HEK293T (cell line): ENCODE results near the gene PGD.

Experiments
- CTCF ChIA-PET: fragments of 350-600 bp; formaldehyde crosslinking; extraction: SDS; loops from one replicate; lab custom pipeline; 2021; ENCODE audit warnings: antibody characterized with exemption, inconsistent platforms; lab: Yijun Ruan, JAX
- POLR2A ChIA-PET: fragments of 350-600 bp; formaldehyde crosslinking; extraction: SDS; loops from one replicate; lab custom pipeline; 2020; ENCODE audit warnings: antibody characterized with exemption, inconsistent platforms; lab: Yijun Ruan, JAX
- DNase-seq: peaks from one replicate; pipeline ENCODE4 v3.0.0; 2012; ENCODE audit warnings: mixed read lengths; ENCODE audit errors: extremely low spot score
- ARNT ChIP-seq: fragments of 450-650 bp; IDR thresholded peaks from 2 replicates; pipeline ENCODE4 v1.6.1; 2017; ENCODE audit warnings: mild to moderate bottlenecking
- BHLHE40 ChIP-seq: fragments of 450-650 bp; IDR thresholded peaks from 2 replicates; pipeline ENCODE4 v1.6.1; 2016; ENCODE audit warnings: mild to moderate bottlenecking, moderate library complexity, borderline replicate concordance
- CTBP1 ChIP-seq: fragments of 450-650 bp; IDR thresholded peaks from 2 replicates; pipeline ENCODE4 v1.6.1; 2016; ENCODE audit warnings: borderline replicate concordance
- ELF4 ChIP-seq: fragments of 450-650 bp; IDR thresholded peaks from 2 replicates; pipeline ENCODE4 v1.6.1; 2017; ENCODE audit warnings: antibody characterized with exemption
- FOXA1 ChIP-seq: fragments of 450-650 bp; IDR thresholded peaks from 2 replicates; pipeline ENCODE4 v1.6.1; 2016; ENCODE audit warnings: mild to moderate bottlenecking
- FOXK2 ChIP-seq: fragments of 450-650 bp; IDR thresholded peaks from 2 replicates; pipeline ENCODE4 v1.6.1; 2016; ENCODE audit warnings: mild to moderate bottlenecking
- FOXM1 ChIP-seq: fragments of 450-650 bp; IDR thresholded peaks from 2 replicates; pipeline ENCODE4 v1.6.1; 2017; ENCODE audit warnings: mild to moderate bottlenecking, borderline replicate concordance
- HDGF ChIP-seq: fragments of 450-650 bp; IDR thresholded peaks from 2 replicates; pipeline ENCODE4 v1.6.1; 2017; ENCODE audit warnings: antibody characterized with exemption, borderline replicate concordance
- L3MBTL2 ChIP-seq: fragments of 450-650 bp; conservative IDR thresholded peaks from 2 replicates; pipeline ENCODE4 v1.6.1; 2016; ENCODE audit warnings: mild to moderate bottlenecking
- LEF1 ChIP-seq: fragments of 450-650 bp; IDR thresholded peaks from 2 replicates; pipeline ENCODE4 v1.6.1; 2017; ENCODE audit warnings: mild to moderate bottlenecking, borderline replicate concordance
- NFRKB ChIP-seq: fragments of 450-650 bp; IDR thresholded peaks from 2 replicates; pipeline ENCODE4 v1.6.1; 2016; ENCODE audit warnings: mild to moderate bottlenecking, moderate library complexity
- SP1 ChIP-seq: fragments of 450-650 bp; IDR thresholded peaks from 2 replicates; pipeline ENCODE4 v1.6.1; 2017
- SUZ12 ChIP-seq: fragments of 450-650 bp; IDR thresholded peaks from 2 replicates; pipeline ENCODE4 v1.6.1; 2016; ENCODE audit warnings: mild to moderate bottlenecking
- TARDBP ChIP-seq: fragments of 450-650 bp; IDR thresholded peaks from 2 replicates; pipeline ENCODE4 v1.6.1; 2016
- ZNF384 ChIP-seq: fragments of 450-650 bp; IDR thresholded peaks from 2 replicates; pipeline ENCODE4 v1.6.1; 2016
- TF ChIP-seq, protein P1 (sequence below): fragments of 450-650 bp; IDR thresholded peaks from 2 replicates; pipeline ENCODE4 v1.6.1; 2016

PGD gene

DNA sequence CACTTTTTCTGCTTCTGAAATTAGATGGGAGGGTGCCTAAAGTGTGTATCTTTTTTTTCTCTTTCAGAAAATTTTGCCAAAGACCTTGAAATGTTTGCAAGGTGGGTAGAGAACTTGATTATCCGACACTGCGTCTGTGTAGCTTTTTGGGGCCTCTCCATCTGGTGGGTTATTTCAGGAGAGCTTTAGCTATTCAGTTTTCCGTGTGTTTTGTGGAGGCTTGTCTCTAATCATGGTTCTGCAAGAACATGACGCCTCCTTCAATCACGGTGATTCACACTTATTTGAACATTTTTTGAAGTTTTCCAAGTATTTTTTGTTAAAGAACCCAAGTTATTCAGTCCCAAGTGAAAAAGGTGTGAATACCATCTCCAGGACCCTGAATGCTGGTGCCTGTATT is 35.7 kb downstream of the PGD start:
- TF ChIP-seq FOXA1 = no peak
- TF ChIP-seq SP1 = no peak
- TF ChIP-seq HDGF = no peak
- TF ChIP-seq SUZ12 = no peak
- no peak for TF ChIP-seq CTBP1
- TF ChIP-seq, protein P1, sequence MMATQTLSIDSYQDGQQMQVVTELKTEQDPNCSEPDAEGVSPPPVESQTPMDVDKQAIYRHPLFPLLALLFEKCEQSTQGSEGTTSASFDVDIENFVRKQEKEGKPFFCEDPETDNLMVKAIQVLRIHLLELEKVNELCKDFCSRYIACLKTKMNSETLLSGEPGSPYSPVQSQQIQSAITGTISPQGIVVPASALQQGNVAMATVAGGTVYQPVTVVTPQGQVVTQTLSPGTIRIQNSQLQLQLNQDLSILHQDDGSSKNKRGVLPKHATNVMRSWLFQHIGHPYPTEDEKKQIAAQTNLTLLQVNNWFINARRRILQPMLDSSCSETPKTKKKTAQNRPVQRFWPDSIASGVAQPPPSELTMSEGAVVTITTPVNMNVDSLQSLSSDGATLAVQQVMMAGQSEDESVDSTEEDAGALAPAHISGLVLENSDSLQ = no peak
- TF ChIP-seq BHLHE40 = no peak
- TF ChIP-seq L3MBTL2 = no peak
- no peak for TF ChIP-seq ELF4
- no peak for TF ChIP-seq LEF1
- ChIA-PET POLR2A (no interaction called here), CTCF (interaction anchor here (2.6 kb wide), 1 partner anchor 60 kb away, joined by 9 read pairs; no protein-coding TSS in a partner anchor)
- DNase-seq = no peak

DNA sequence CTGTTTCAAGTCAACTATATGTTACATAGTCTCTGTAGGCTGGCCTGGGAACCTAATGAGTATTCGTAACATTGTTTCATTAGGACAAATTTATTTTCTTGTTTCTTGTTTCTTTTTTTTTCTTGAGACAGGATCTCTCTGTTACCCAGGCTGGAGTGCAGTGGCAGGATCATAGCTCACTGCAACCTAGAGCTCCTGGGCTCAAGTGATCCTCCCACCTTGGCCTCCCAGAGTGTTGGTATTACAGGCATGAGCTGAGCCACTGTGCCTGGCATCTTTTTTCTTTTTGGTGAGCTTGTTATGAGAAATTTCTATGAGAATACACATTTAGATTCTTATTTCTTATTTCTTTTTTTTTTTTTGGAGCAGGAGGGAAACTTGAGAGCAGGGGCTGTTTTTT is 38.2 kb downstream of the PGD start:
- CTCF ChIA-PET = interaction anchor here (0.7 kb wide), 1 partner anchor 1588 kb away, joined by 4 read pairs; no protein-coding TSS in a partner anchor
- no peak for DNase-seq
- POLR2A ChIA-PET = no interaction called here
- TF ChIP-seq LEF1 (no peak), BHLHE40 (no peak), SP1 (no peak), ELF4 (no peak), FOXM1 (no peak), L3MBTL2 (no peak), FOXA1 (no peak), ZNF384 (no peak), TARDBP (no peak), HDGF (no peak), CTBP1 (no peak), SUZ12 (no peak)
- TF ChIP-seq, protein P1 = no peak

DNA sequence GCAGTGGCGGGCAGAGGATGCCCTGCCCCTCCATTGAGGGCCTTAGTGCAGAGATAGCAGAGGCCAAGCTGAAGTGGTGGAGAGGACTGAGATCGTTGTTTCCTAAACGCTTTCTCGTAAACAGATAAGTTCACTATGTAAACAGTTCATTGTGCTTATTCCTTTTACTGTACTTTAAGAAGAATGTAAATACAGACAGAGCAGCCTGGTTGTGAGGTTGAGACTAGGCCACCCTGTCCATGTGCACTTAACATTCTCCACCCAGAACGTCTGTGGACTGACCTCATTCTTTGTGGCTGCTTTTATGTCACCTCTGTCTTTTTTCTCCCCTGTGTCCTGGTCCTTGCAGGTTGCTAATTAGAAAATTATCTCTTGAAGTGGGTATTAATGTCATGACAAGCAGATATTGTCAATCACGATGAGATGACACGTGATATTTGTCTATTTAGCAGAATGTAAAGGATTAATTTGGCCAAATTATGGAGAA is 39.9 kb downstream of the PGD start:
- CTCF ChIA-PET = no interaction called here
- POLR2A ChIA-PET = no interaction called here
- no peak for DNase-seq

DNA sequence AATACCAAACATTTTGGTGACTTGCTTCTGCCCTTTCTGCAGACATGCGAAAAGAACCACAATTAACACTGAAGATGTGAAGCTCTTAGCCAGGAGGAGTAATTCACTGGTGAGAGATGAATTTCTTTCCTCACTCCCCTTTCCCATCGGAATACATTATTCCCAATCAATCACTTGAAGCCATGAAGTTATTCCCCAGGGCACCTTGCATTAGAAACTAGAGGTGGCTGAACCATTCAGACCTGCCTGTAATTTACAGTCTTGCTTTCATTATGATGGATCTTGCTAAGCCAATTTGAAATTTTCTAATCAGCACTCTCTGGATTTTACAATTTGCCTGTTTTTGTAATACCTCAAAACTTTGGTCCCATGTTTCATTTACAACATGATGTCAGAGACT is 41.4 kb downstream of the PGD start:
- CTCF ChIA-PET = interaction anchor here (0.6 kb wide), 1 partner anchor 443 kb away, joined by 3 read pairs; no protein-coding TSS in a partner anchor
- TF ChIP-seq ELF4 = no peak
- TF ChIP-seq NFRKB = no peak
- TF ChIP-seq FOXM1 = no peak
- no peak for TF ChIP-seq ZNF384
- TF ChIP-seq LEF1 = no peak
- POLR2A ChIA-PET = no interaction called here
- DNase-seq = no peak

More for the DNA sequence above, 39.9 kb downstream of the PGD start:
- TF ChIP-seq FOXM1 (no peak), HDGF (no peak), SP1 (no peak), SUZ12 (no peak), FOXK2 (no peak), L3MBTL2 (no peak), CTBP1 (no peak)
- TF ChIP-seq, protein P1 = no peak

DNA sequence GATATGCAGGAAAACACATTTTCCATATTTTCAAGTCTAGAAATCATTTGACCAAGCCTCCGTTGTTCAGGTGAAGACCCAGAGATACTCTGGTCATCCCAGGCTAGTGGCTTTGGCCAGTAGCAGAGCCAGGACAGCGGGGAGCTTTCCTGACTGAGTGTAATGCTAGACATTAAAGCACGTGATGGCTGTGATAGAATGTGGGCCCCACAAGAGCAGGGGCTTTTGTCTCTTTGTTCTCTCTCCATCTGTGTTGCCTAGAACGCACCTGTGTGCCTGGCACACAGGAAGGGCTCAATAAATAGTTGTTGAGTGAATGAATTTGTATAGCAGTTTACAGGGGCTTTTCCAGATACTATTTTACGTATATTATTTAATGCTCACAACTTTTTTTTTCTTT is 41.9 kb downstream of the PGD start:
- ChIA-PET CTCF (no interaction called here), POLR2A (no interaction called here)
- no peak for DNase-seq
- TF ChIP-seq, protein P1 = no peak
- TF ChIP-seq FOXA1 = no peak
- no peak for TF ChIP-seq SUZ12
- no peak for TF ChIP-seq TARDBP
- no peak for TF ChIP-seq CTBP1
- no peak for TF ChIP-seq FOXK2
- TF ChIP-seq ZNF384 = no peak
- TF ChIP-seq L3MBTL2 = no peak

DNA sequence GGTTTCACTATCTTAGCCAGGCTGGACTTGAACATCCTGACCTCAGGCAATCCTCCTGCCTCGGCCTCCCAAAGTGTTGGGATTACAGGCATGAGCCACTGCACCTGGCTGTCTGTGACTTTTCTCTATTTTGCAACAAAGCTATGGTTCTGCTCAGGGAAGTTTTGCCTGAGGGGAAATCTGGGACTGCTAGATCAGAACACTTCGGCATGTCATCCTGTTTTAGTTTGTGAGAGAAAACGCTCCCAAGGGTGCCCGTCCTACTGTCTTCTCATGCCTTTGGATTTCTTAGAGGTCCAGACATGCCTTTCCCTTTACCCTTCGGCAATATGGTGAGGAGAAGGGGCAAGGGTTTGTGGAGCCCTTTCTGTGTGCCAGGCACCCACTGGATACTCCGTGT is 45.4 kb downstream of the PGD start:
- POLR2A ChIA-PET = no interaction called here

More for the DNA sequence above, 45.4 kb downstream of the PGD start:
- no peak for TF ChIP-seq ELF4
- no peak for TF ChIP-seq BHLHE40
- no peak for TF ChIP-seq L3MBTL2
- TF ChIP-seq FOXA1 = no peak
- no peak for TF ChIP-seq ARNT
- TF ChIP-seq FOXK2 = no peak
- no peak for DNase-seq
- CTCF ChIA-PET = no interaction called here
